Coronary artery (tissue), 2 donors: ENCODE results near the gene SRPX.

Experiments used
- DNase-seq: peaks from one replicate; pipeline ENCODE4 v3.0.0-alpha.2; 2017; ENCODE audit warnings: low spot score
- H3K27ac ChIP-seq, 2 donors: fragments of 200-600 bp; sonication (generic); one replicate each; pipeline ENCODE4 v1.5.1; 2016 to 2019
- H3K4me3 ChIP-seq: fragments of 200-600 bp; sonication (generic); 2 replicates; pipeline ENCODE4 v1.5.1; 2016; ENCODE audit warnings: mild to moderate bottlenecking, moderate library complexity
- CTCF ChIP-seq: fragments of 200-600 bp; sonication (generic); IDR thresholded peaks from one replicate; pipeline ENCODE4 v1.5.1; 2019; ENCODE audit warnings: antibody characterized with exemption

SRPX gene

GRCh38 chrX:38124000-38124399, 96.7 kb downstream of the SRPX start:
- no peak overlapping the region for H3K27ac ChIP-seq
- no peak overlapping the region for H3K4me3 ChIP-seq
- no peak for TF ChIP-seq CTCF
- no peak for DNase-seq

- no peak overlapping the region for H3K4me3 ChIP-seq
- no peak for TF ChIP-seq CTCF
- DNase-seq = no peak
- H3K27ac ChIP-seq = no peak overlapping the region
These were observed 103.2 kb downstream of the SRPX start for GRCh38 chrX:38117485-38117884.

GRCh38 chrX:38116706-38117105, 104.0 kb downstream of the SRPX start:
- TF ChIP-seq CTCF = no peak
- no peak overlapping the region for H3K4me3 ChIP-seq
- no peak overlapping the region for H3K27ac ChIP-seq
- DNase-seq = no peak

- TF ChIP-seq CTCF = no peak
- Histone ChIP-seq H3K4me3 (no peak overlapping the region), H3K27ac (no peak overlapping the region)
- DNase-seq = no peak
These were observed 108.1 kb downstream of the SRPX start for GRCh38 chrX:38112566-38112965.

GRCh38 chrX:38111196-38111595, 109.5 kb downstream of the SRPX start:
- no peak overlapping the region for H3K4me3 ChIP-seq
- TF ChIP-seq CTCF = no peak
- DNase-seq = no peak
- H3K27ac ChIP-seq = no peak overlapping the region

- TF ChIP-seq CTCF = no peak
- Histone ChIP-seq H3K4me3 (no peak overlapping the region), H3K27ac (no peak overlapping the region)
- DNase-seq = no peak
These were observed 110.4 kb downstream of the SRPX start for GRCh38 chrX:38110231-38110630.

- H3K4me3 ChIP-seq = no peak overlapping the region
- H3K27ac ChIP-seq = no peak overlapping the region
- no peak for DNase-seq
- no peak for TF ChIP-seq CTCF
These were observed 111.4 kb downstream of the SRPX start for GRCh38 chrX:38109042-38109898.
